Measurements from ENCODE around the gene SMPD2.

SMPD2 gene

DNA sequence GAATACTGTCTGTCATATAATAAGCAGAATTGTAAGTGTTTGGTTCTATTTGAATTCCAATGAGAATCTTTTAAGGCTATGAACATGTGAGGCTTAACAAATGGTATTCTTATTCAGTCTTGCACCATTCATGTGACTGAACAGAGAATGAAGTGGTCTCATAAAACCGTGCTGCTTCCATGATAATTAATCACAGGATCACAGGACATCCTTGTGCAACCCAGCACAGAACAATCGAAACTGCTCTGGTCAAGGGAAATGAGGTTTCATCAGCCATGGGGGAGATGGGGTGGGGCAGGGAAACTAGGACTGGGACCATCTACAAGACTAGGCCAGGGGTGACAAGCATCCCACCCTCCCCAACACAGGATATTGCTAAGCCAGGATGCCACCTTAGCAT, 6.1 kb upstream of the SMPD2 start:
- DNase-seq: no peak
- TF ChIP-seq GATA1 (IDR thresholded peaks at IDR 0.05; ENCODE audit: low read depth, low read length) (no peak), POLR2A (IDR thresholded peaks at IDR 0.05; ENCODE audit: low read length) (no peak)

DNA sequence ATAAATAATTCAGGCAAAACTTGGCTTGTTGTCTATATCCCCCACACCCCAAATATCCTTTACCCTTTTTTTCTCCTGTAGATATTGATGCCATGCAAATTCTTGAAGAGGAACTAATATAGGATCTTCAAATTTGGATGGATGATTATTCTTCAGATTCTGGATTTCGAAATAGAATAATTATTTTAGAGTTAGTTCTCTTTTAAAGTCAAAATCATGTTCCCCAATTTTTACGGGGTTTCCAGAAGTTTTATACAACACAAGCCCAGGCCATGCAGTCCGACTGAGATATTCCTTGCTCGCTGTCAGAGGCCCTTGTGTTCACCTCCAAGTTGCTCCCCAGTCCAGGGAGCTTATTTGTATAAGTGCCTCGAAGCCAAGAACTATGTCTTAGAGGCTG, 4.5 kb upstream of the SMPD2 start:
- no peak for DNase-seq
- TF ChIP-seq GATA1 (IDR thresholded peaks at IDR 0.05; ENCODE audit: low read depth, low read length) (no peak), POLR2A (IDR thresholded peaks at IDR 0.05; ENCODE audit: low read length) (no peak)

GRCh38 chr6:109441069-109441816, 719 bp downstream of the SMPD2 start:
- TF ChIP-seq GATA1 (IDR thresholded peaks at IDR 0.05; ENCODE audit: low read depth, low read length) (no peak), POLR2A (IDR thresholded peaks at IDR 0.05; ENCODE audit: low read length) (no peak)
- peak; percentile 69 to 70 for DNase-seq

DNA sequence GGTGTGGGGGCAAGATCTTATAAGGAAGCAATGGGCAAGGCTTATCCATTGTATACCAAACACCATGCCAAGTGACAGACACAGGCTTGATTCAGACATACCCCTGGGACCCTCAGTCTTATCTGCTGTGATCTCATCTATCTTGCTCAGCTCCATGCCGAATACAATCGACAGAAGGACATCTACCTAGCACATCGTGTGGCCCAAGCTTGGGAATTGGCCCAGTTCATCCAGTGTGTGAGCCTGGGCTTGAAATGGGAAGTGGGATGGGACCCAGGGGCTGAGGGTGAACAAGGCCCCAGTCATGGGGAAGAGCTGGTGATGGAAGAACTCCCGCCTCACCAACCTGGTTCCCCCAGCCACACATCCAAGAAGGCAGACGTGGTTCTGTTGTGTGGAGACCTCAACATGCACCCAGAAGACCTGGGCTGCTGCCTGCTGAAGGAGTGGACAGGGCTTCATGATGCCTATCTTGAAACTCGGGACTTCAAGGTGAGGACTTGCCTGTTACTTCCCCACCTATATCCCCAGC, 1.9 kb downstream of the SMPD2 start:
- TF ChIP-seq POLR2A (IDR thresholded peaks at IDR 0.05; ENCODE audit: low read length): no peak
- no peak for TF ChIP-seq GATA1 (IDR thresholded peaks at IDR 0.05; ENCODE audit: low read depth, low read length)

GRCh38 chr6:109443425-109443950, 3.0 kb downstream of the SMPD2 start:
- no peak for TF ChIP-seq GATA1 (IDR thresholded peaks at IDR 0.05; ENCODE audit: low read depth, low read length)
- no peak for TF ChIP-seq POLR2A (IDR thresholded peaks at IDR 0.05; ENCODE audit: low read length)
- DNase-seq: no peak

More for the DNA sequence above, 1.9 kb downstream of the SMPD2 start:
- DNase-seq: no peak

GRCh38 chr6:109445382-109445781, 4.9 kb downstream of the SMPD2 start:
- peak in 1 of 2 experiments; percentile 13 for DNase-seq
- no peak for TF ChIP-seq POLR2A (IDR thresholded peaks at IDR 0.05; ENCODE audit: low read length)
- no peak for TF ChIP-seq GATA1 (IDR thresholded peaks at IDR 0.05; ENCODE audit: low read depth, low read length)

- DNase-seq: no peak
Measured at GRCh38 chr6:109446072-109446471, 5.5 kb downstream of the SMPD2 start.

DNA sequence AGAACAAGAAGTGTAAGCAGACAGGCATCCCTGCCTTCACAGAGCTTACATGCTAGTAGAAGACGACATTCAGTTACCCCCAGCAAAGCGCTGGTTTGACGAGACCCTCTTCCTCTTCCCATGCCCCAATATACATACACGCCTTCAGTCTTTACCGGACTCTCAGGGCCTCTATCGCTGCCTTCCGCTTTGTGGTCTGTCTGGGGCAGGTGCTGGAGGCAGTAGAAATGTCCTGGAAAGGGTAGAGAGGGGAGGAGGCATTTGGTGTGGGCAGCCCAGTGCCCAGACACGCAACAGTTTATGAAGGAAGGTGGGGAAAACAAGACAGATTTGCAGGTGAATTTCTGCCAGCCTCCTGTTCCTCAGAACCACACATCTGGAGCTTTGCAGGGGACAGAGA, 6.0 kb downstream of the SMPD2 start:
- TF ChIP-seq GATA1 (IDR thresholded peaks at IDR 0.05; ENCODE audit: low read depth, low read length) (no peak), POLR2A (IDR thresholded peaks at IDR 0.05; ENCODE audit: low read length) (no peak)

More at GRCh38 chr6:109446072-109446471, 5.5 kb downstream of the SMPD2 start:
- no peak for TF ChIP-seq GATA1 (IDR thresholded peaks at IDR 0.05; ENCODE audit: low read depth, low read length)
- TF ChIP-seq POLR2A (IDR thresholded peaks at IDR 0.05; ENCODE audit: low read length): no peak

GRCh38 chr6:109447087-109447486, 6.6 kb downstream of the SMPD2 start:
- no peak for DNase-seq
- TF ChIP-seq GATA1 (IDR thresholded peaks at IDR 0.05; ENCODE audit: low read depth, low read length) (no peak), POLR2A (IDR thresholded peaks at IDR 0.05; ENCODE audit: low read length) (no peak)

More for the DNA sequence above, 6.0 kb downstream of the SMPD2 start:
- DNase-seq: no peak

- TF ChIP-seq GATA1 (IDR thresholded peaks at IDR 0.05; ENCODE audit: low read depth, low read length) (no peak), POLR2A (IDR thresholded peaks at IDR 0.05; ENCODE audit: low read length) (peak; percentile 35)
- no peak for DNase-seq
Measured at GRCh38 chr6:109447878-109448555, 7.5 kb downstream of the SMPD2 start.

GRCh38 chr6:109448615-109449014, 8.1 kb downstream of the SMPD2 start:
- TF ChIP-seq POLR2A (IDR thresholded peaks at IDR 0.05; ENCODE audit: low read length) (no peak), GATA1 (IDR thresholded peaks at IDR 0.05; ENCODE audit: low read depth, low read length) (no peak)
- DNase-seq: no peak

DNA sequence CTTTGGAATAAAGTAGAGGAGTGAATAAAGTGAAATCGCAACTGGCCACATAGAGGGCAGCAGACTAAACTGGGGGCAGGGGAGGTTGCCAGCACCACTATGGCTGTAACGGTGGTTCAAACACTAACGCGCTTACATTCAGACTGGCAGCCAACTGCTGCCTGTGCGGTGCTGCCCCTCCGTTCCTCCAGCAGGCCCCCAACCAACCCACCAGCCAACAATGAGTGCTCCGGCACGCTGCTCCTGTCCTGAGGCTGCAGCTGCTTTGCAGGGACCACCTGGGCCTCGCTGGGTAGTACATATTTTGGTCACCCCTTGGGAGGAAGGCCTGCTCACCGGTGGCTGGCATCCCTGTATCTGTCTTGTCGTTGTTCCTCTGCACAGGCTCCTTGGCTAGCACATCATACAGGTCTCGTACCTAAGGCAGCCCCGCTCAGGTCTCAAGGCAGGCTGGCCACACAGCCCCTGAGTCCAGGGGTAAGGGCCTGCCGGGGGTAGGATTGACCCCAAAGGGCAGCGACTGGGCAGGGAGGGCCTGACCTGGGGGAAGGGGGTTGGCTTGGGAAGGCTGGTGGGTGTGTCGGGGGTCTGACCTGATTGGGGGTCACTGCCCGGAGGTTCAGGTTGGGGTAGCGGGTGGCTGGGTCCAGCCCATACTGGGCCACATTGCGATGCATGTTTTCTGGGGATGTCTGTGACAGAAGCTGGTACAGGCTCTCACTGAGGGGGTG, 8.7 kb downstream of the SMPD2 start:
- TF ChIP-seq GATA1 (IDR thresholded peaks at IDR 0.05; ENCODE audit: low read depth, low read length): no peak
- no peak for TF ChIP-seq POLR2A (IDR thresholded peaks at IDR 0.05; ENCODE audit: low read length)
- no peak for DNase-seq

GRCh38 chr6:109449795-109450673, 9.5 kb downstream of the SMPD2 start:
- TF ChIP-seq POLR2A (IDR thresholded peaks at IDR 0.05; ENCODE audit: low read length) (no peak), GATA1 (IDR thresholded peaks at IDR 0.05; ENCODE audit: low read depth, low read length) (no peak)

More at GRCh38 chr6:109449795-109450673, 9.5 kb downstream of the SMPD2 start:
- no peak for DNase-seq
